HCT116 (cell line): ENCODE data around the gene P2RY12. TPM values are rescaled to one million over a fixed set of nuclear protein-coding genes. Genes with fewer than 3 reads are reported as not detected.

ENCODE experiments used
- ATAC-seq: fragments of 200-7000 bp; cut with Tn5 transposase; 2 replicates; pipeline ENCODE4 v1.9.1; 2020; ENCODE audit warnings: mild to moderate bottlenecking, moderate library complexity
- BruUV-seq: library from RNA; stranded (reverse); fragments of 400-500 nt; replicated peaks from 2 replicates; lab custom pipeline; 2021; lab: Mats Ljungman, UMichigan
- CTCF ChIA-PET: fragments of 300-600 bp; sonication (Branson Sonifier 250); formaldehyde crosslinking; loops from one replicate; lab custom pipeline; 2021; ENCODE audit warnings: antibody characterized with exemption; lab: Charles Lee
- POLR2A ChIA-PET: fragments of 300-600, 350-600 bp; sonication (Branson Sonifier 250); formaldehyde crosslinking; loops from one replicate; lab custom pipeline; 2021; ENCODE audit warnings: antibody characterized with exemption; lab: Charles Lee
- RAD21 ChIA-PET, 2 experiments: fragments of 300-600 bp; sonication (Branson Sonifier 250); formaldehyde crosslinking; loops; one replicate each; lab custom pipeline; 2023; ENCODE audit warnings: low total read pairs in 2 of 2; ENCODE audit not compliant: uncharacterized antibody in 2 of 2, unreplicated experiment in 2 of 2, low non-redundant PET in 1 of 2; lab: Charles Lee
- DNase-seq: peaks from one replicate; pipeline ENCODE4 v3.0.0-alpha.2; 2010; ENCODE audit warnings: low read depth, low spot score
- H2AFZ ChIP-seq: fragments of 200-600 bp; shearing (Covaris generic), sonication (generic); 2 replicates; pipeline ENCODE4 v1.6.1; 2017; ENCODE audit warnings: low read depth, mixed run types, mixed read lengths, antibody characterized with exemption, low read length; ENCODE audit not compliant: poor library complexity, severe bottlenecking
- H3K27ac ChIP-seq: 2 replicates; pipeline ENCODE4 v1.5.1; 2012; ENCODE audit warnings: low read depth, low read length
- H3K27me3 ChIP-seq: fragments of 200-600 bp; sonication (generic); 2 replicates; pipeline ENCODE4 v1.6.1; 2016; ENCODE audit warnings: mixed run types, low read length, mixed read lengths; ENCODE audit not compliant: insufficient read depth
- H3K36me3 ChIP-seq, 2 experiments: fragments of 200-500 bp in 1 of 2; fragments of 200-600 bp in 1 of 2; sonication (Bioruptor generic) in 1 of 2; sonication (generic) in 1 of 2; 2 replicates each; pipeline versions ENCODE4 v1.5.1 to v1.6.1; 2014 to 2016; ENCODE audit warnings: low read length in 2 of 2, inconsistent platforms in 1 of 2, mixed read lengths in 1 of 2, mixed run types in 1 of 2; ENCODE audit not compliant: insufficient read depth in 2 of 2, control insufficient read depth in 1 of 2
- H3K4me1 ChIP-seq, 2 experiments: fragments of 200-600 bp in 1 of 2; sonication (generic) in 1 of 2; 2 replicates each; pipeline versions ENCODE4 v1.5.1 to v1.6.1; 2012 to 2017; ENCODE audit warnings: low read length in 2 of 2, inconsistent platforms in 1 of 2, mild to moderate bottlenecking in 1 of 2, mixed read lengths in 1 of 2, mixed run types in 1 of 2, moderate library complexity in 1 of 2; ENCODE audit not compliant: insufficient read depth in 2 of 2, control insufficient read depth in 1 of 2
- H3K4me2 ChIP-seq: fragments of 200-600 bp; sonication (generic); 2 replicates; pipeline ENCODE4 v1.6.1; 2017; ENCODE audit warnings: mixed run types, low read length, mixed read lengths
- H3K4me3 ChIP-seq, 2 experiments: fragments of 200-600 bp in 1 of 2; sonication (generic) in 1 of 2; replicated peaks in 1 of 2; 2 replicates each; pipeline ENCODE4 v1.5.1; 2011 to 2016; ENCODE audit warnings: low read length in 2 of 2, control low read depth in 1 of 2, low read depth in 1 of 2, mild to moderate bottlenecking in 1 of 2, mixed read lengths in 1 of 2, mixed run types in 1 of 2
- H3K79me2 ChIP-seq: fragments of 200-600 bp; sonication (generic); 2 replicates; pipeline ENCODE4 v1.6.1; 2017; ENCODE audit warnings: mild to moderate bottlenecking, mixed run types, low read length, moderate library complexity, mixed read lengths; ENCODE audit not compliant: insufficient read depth
- H3K9ac ChIP-seq: fragments of 200-600 bp; sonication (generic); 2 replicates; pipeline ENCODE4 v1.6.1; 2016; ENCODE audit warnings: low read length, mixed read lengths
- H3K9me2 ChIP-seq: fragments of 200-600 bp; sonication (generic), shearing (Covaris generic); 2 replicates; pipeline ENCODE4 v1.6.1; 2017; ENCODE audit warnings: mixed run types, mild to moderate bottlenecking, moderate library complexity; ENCODE audit not compliant: insufficient read depth
- H3K9me3 ChIP-seq, 2 experiments: fragments of 200-500 bp in 1 of 2; fragments of 200-600 bp in 1 of 2; sonication (Bioruptor generic) in 1 of 2; sonication (generic) in 1 of 2; 2 replicates each; pipeline ENCODE4 v1.6.1; 2014 to 2017; ENCODE audit warnings: low read length in 2 of 2, mixed read lengths in 2 of 2, inconsistent platforms in 1 of 2, low read depth in 1 of 2, mild to moderate bottlenecking in 1 of 2, mixed run types in 1 of 2, moderate library complexity in 1 of 2; ENCODE audit not compliant: control insufficient read depth in 1 of 2, insufficient read depth in 1 of 2
- H4K20me1 ChIP-seq: fragments of 200-600 bp; sonication (generic), shearing (Covaris generic); 2 replicates; pipeline ENCODE4 v1.6.1; 2017; ENCODE audit warnings: mixed run types, mild to moderate bottlenecking, moderate library complexity; ENCODE audit not compliant: insufficient read depth
- EZH2phosphoT487 ChIP-seq: fragments of 200-600 bp; IDR thresholded peaks from 2 replicates; pipeline ENCODE4 v1.6.1; 2018; ENCODE audit warnings: antibody characterized with exemption, borderline replicate concordance
- FOSL1 ChIP-seq: IDR thresholded peaks from 2 replicates; pipeline ENCODE4 v1.6.1; 2012; ENCODE audit warnings: low read depth
- SP1 ChIP-seq: IDR thresholded peaks from 2 replicates; pipeline ENCODE4 v1.6.1; 2012; ENCODE audit warnings: low read depth
- TCF7L2 ChIP-seq: IDR thresholded peaks from 2 replicates; pipeline ENCODE4 v1.7.0; 2011; ENCODE audit warnings: borderline replicate concordance, inconsistent platforms; ENCODE audit not compliant: insufficient read depth, insufficient read length; ENCODE audit errors: extremely low read depth
- ZFX ChIP-seq: fragments of 450-650 bp; IDR thresholded peaks from 2 replicates; pipeline ENCODE4 v1.6.1; 2017
- intact Hi-C: fragments of 100-400 bp; cut with micrococcal nuclease; formaldehyde crosslinking; loops from 2 replicates; pipeline ENCODE4 v1.10.0; 2022
- total RNA-seq: library from RNA; stranded (reverse); gene quantifications from one replicate; pipeline ENCODE4 v1.2.1, GENCODE V29; 2021; ENCODE audit not compliant: unreplicated experiment

P2RY12 gene
- total RNA-seq, 1 experiment from 2014 or later, result not detected

GRCh38 chr3:151350656-151351055 is 33.9 kb downstream of the P2RY12 start:
- no peak for DNase-seq
- H2AFZ ChIP-seq, result no peak overlapping the region
- no TSS peak for BruUV-seq
- no peaks in the 10 kb centered on the region for H3K9me3 ChIP-seq
- H3K36me3 ChIP-seq, result no peaks in the 10 kb centered on the region
- intact Hi-C loops, result no loop called here
- no peaks in the 10 kb centered on the region for H3K79me2 ChIP-seq
- no peak overlapping the region for H3K4me2 ChIP-seq
- TF ChIP-seq ZFX (no peak), TCF7L2 (no peak), SP1 (no peak), EZH2phosphoT487 (no peak)
- H3K9me2 ChIP-seq, result no peaks in the 10 kb centered on the region
- H3K9ac ChIP-seq, result no peak overlapping the region
- no peak overlapping the region for H3K4me3 ChIP-seq
- no peaks in the 10 kb centered on the region for H4K20me1 ChIP-seq
- POLR2A ChIA-PET, result no interaction called here
- CTCF ChIA-PET, result no interaction called here
- RAD21 ChIA-PET, result no interaction called here
- H3K27me3 ChIP-seq, result no peaks in the 10 kb centered on the region
- H3K27ac ChIP-seq, result no peak overlapping the region
- no peaks in the 10 kb centered on the region for H3K4me1 ChIP-seq
- ATAC-seq, result no peak

- Histone ChIP-seq H3K27me3 (no peaks in the 10 kb centered on the region), H3K36me3 (no peaks in the 10 kb centered on the region), H3K4me2 (no peak overlapping the region), H3K9me2 (no peaks in the 10 kb centered on the region), H3K27ac (no peak overlapping the region), H3K79me2 (no peaks in the 10 kb centered on the region), H3K9ac (no peak overlapping the region), H4K20me1 (no peaks in the 10 kb centered on the region), H3K9me3 (no peaks in the 10 kb centered on the region), H3K4me3 (no peak overlapping the region), H2AFZ (no peak overlapping the region), H3K4me1 (no peaks in the 10 kb centered on the region)
- no peak for DNase-seq
- intact Hi-C loops, result no loop called here
- no TSS peak for BruUV-seq
- ATAC-seq, result no peak
- CTCF ChIA-PET, result no interaction called here
- POLR2A ChIA-PET, result no interaction called here
- RAD21 ChIA-PET, result no interaction called here
- TF ChIP-seq FOSL1, result no peak
These were observed 37.1 kb downstream of the P2RY12 start for GRCh38 chr3:151347432-151347831.
